HUES64 (cell line): ENCODE results near the gene TFAP2D.

Experiments
- H3K27ac ChIP-seq: 2 replicates; pipeline ENCODE4 v1.7.0; 2013; ENCODE audit warnings: low read depth, low read length, inconsistent platforms
- H3K27me3 ChIP-seq: 2 replicates; pipeline ENCODE4 v1.6.1; 2013; ENCODE audit warnings: mild to moderate bottlenecking, low read length; ENCODE audit not compliant: insufficient read depth
- H3K36me3 ChIP-seq: 2 replicates; pipeline ENCODE4 v1.6.1; 2013; ENCODE audit warnings: mild to moderate bottlenecking, low read length; ENCODE audit not compliant: insufficient read depth
- H3K4me1 ChIP-seq: 2 replicates; pipeline ENCODE4 v1.6.1; 2013; ENCODE audit warnings: mild to moderate bottlenecking, low read length, moderate library complexity; ENCODE audit not compliant: insufficient read depth
- H3K4me3 ChIP-seq: 2 replicates; pipeline ENCODE4 v1.5.1; 2013; ENCODE audit warnings: mild to moderate bottlenecking, low read length, moderate library complexity
- H3K9ac ChIP-seq: 2 replicates; pipeline ENCODE4 v1.6.1; 2013; ENCODE audit warnings: mild to moderate bottlenecking, low read depth, low read length
- H3K9me3 ChIP-seq: 2 replicates; pipeline ENCODE4 v1.6.1; 2013; ENCODE audit warnings: low read depth, low read length; ENCODE audit not compliant: insufficient read depth
- WGBS: fragments of 150-250, 120-280 bp; methylation state at CpG from one replicate; pipeline ENCODE4 v1.1.7; 2013; ENCODE audit warnings: missing lambda C conversion rate; 5-methylcytosine and 5-hydroxymethylcytosine counted together

TFAP2D gene

DNA sequence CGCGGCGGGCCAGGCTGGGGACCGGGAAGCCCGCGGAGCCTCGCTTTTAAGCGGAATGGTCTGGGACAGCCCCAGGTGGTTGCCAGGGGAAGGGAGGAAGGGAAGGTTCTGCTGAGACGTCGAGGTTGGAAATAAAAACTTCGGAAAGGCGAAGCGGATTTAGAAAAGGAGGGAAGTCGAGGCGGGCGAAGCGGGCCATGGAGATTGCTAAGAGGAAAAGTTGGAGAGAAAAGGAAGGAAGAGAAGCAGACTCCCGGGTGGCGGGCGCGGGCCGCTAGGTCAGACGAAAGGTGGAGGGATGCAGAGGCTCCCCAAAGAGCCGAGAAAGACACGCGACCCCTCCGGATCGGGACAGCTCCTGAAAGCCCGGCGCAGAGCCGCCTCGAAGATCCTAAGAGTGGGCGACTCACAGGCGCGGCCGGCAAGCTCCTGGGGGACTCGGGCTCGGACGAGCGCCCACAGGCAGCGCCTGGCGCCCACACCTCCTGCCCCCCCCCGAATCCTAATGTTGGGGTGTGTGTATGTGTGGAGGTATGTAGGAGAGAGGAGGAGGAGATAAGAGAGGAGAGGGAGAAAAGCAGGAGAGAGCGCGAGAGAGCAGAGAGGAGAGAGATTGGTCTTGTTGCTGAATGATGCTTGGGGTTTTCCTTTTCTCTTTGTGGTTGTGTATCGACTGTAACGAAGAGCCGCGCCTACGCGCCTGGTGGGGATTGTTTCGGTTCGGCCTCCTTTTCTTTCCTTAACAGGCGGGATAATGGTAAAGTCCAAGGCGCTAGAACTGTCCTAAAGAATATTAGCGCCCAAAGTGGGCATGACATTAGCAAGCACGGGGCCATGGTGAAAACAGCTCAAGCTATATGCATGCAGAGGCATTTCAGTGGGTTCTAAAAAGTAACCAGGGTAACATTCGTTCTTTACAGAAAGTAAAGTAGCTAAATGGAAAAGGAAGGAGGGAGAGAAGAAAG is 106.9 kb downstream of the TFAP2D start:
- Histone ChIP-seq H3K27ac (no peak overlapping the region), H3K4me1 (peaks cover 50% of the 10 kb centered on the region), H3K27me3 (peaks cover 100% of the 10 kb centered on the region), H3K36me3 (no peaks in the 10 kb centered on the region), H3K4me3 (peak overlapping the region; percentile 40), H3K9ac (peak overlapping the region; percentile 30; the same call in 1 of the 2 replicates), H3K9me3 (no peaks in the 10 kb centered on the region)
- 1% methylated on average over 58 of the region's 58 CpGs for WGBS

DNA sequence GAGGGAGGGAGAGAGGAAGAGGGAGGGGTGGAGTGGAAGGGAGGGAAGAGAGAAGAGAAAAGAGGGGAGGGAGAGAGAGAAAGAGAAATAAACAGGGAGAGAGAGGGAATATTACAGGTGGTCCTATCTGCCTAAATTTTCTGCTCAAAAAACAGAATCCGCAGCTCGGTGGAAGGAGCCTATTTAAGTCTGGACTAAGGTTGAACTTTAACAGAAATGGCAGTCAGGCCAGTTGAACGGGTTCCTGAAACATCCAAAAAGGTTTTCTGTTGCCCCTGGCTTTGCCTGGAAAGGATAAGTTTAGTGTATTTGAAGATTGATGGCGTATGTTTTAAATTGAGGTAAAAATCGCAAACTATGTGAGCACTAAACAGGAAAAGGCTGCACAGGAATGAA is 107.5 kb downstream of the TFAP2D start:
- H3K27me3 ChIP-seq = peaks cover 100% of the 10 kb centered on the region
- no peak overlapping the region for H3K9ac ChIP-seq
- H3K27ac ChIP-seq = no peak overlapping the region
- no peaks in the 10 kb centered on the region for H3K36me3 ChIP-seq
- WGBS = 11% methylated on average over 5 of the region's 5 CpGs
- no peaks in the 10 kb centered on the region for H3K9me3 ChIP-seq
- peaks cover 56% of the 10 kb centered on the region for H3K4me1 ChIP-seq
- H3K4me3 ChIP-seq = peak overlapping the region; percentile 34; the same call in 1 of the 2 replicates

DNA sequence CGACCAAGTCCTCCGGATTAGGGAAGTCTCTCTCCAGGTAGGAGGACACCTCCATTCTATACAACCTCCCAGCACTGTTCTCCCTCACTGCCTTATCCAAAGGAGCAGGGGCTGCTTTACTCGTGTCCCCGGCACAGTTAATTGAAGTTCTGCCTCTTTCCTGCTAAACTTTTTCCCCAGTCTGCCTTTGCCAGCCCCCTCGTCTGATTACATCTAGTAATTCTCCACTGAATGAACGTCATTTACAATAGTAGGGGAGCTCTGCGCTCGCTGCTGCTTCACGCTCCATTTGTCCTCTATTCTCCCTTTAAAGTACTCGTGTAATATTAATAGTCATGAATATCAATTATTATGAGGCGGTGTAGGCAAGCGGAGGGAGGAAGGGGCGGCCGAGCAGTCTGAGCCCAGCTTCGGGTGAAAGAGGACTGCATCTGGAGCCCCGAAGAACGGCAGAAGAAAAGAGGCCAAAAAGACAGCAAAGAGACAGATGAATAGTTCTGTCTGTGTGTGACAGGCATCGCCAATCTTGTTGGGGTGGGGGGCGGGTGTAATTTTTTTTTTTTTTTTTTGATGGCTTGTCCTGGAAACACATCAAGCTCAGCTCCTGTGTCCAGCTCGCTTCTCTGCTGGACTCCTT is 108.2 kb downstream of the TFAP2D start:
- Histone ChIP-seq H3K27me3 (peaks cover 100% of the 10 kb centered on the region), H3K27ac (no peak overlapping the region), H3K4me1 (peaks cover 63% of the 10 kb centered on the region), H3K4me3 (peak overlapping the region; percentile 34; the same call in 1 of the 2 replicates), H3K36me3 (no peaks in the 10 kb centered on the region), H3K9me3 (no peaks in the 10 kb centered on the region), H3K9ac (no peak overlapping the region)
- WGBS = 2% methylated on average over 18 of the region's 20 CpGs

DNA sequence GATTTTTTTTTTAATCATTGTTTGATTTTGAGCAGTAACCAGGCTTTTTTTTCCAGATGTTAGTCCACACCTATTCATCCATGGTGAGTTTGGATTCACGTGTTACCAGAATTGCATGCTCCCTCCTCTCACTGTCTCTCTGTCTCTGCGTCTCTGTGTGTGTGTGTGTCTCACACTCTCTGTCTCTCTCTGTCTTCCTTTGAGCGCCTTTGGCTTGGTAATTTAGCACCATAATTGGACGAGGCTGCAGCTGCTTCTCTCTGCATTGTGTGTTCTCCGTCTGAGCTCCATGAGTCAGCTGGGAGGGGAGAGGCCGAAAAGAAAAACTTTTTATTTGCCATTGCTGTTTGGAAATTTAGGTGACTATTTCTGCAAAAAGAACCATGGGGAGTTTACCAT is 108.8 kb downstream of the TFAP2D start:
- no peak overlapping the region for H3K9ac ChIP-seq
- H3K27me3 ChIP-seq = peaks cover 100% of the 10 kb centered on the region
- H3K27ac ChIP-seq = no peak overlapping the region
- peak overlapping the region; percentile 34; the same call in 1 of the 2 replicates for H3K4me3 ChIP-seq
- H3K36me3 ChIP-seq = no peaks in the 10 kb centered on the region
- H3K4me1 ChIP-seq = peaks cover 66% of the 10 kb centered on the region
- 2% methylated on average over 6 of the region's 6 CpGs for WGBS
- H3K9me3 ChIP-seq = no peaks in the 10 kb centered on the region
